22Rv1 (cell line): ENCODE measurements around the gene SMARCE1.

ENCODE experiments used
- CTCF ChIP-seq: fragments of 450-650 bp; IDR thresholded peaks from 2 replicates; pipeline ENCODE4 v1.5.1; 2017; ENCODE audit warnings: mild to moderate bottlenecking
- ZFX ChIP-seq: fragments of 450-650 bp; IDR thresholded peaks from 2 replicates; pipeline ENCODE4 v1.6.1; 2017; ENCODE audit warnings: antibody characterized with exemption, borderline replicate concordance

GRCh38 chr17:40600486-40601046, 47.1 kb downstream of the SMARCE1 start:
- TF ChIP-seq CTCF = no peak
- TF ChIP-seq ZFX = no peak
